ENCODE data around the gene SPAG9.

- TF ChIP-seq CTCF (IDR thresholded peaks at IDR 0.05 in 8 of 11, conservative IDR thresholded peaks at IDR 0.05 in 3 of 11) (no peak), POLR2AphosphoS5 (IDR thresholded peaks at IDR 0.05) (no peak)
Measured at GRCh38 chr17:51015145-51015558, 105.5 kb downstream of the SPAG9 start.
